ENCODE measurements around the gene E2F4. TPM values are rescaled to one million over a fixed set of nuclear protein-coding genes. Genes with fewer than 3 reads are reported as not detected.

E2F4 gene
- total and polyA plus RNA-seq, 9 of the 15 experiments (the other 6 are each of a cell fraction or from before 2014, with no cell fraction given) = 9.7 to 139 (median 106) TPM

- TF ChIP-seq, protein P1, sequence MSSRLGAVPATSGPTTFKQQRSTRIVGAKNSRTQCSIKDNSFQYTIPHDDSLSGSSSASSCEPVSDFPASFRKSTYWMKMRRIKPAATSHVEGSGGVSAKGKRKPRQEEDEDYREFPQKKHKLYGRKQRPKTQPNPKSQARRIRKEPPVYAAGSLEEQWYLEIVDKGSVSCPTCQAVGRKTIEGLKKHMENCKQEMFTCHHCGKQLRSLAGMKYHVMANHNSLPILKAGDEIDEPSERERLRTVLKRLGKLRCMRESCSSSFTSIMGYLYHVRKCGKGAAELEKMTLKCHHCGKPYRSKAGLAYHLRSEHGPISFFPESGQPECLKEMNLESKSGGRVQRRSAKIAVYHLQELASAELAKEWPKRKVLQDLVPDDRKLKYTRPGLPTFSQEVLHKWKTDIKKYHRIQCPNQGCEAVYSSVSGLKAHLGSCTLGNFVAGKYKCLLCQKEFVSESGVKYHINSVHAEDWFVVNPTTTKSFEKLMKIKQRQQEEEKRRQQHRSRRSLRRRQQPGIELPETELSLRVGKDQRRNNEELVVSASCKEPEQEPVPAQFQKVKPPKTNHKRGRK (tag; IDR thresholded peaks at IDR 0.05) = no peak
- no peak for TF ChIP-seq ETV5 (CRISPR knock-in tag; IDR thresholded peaks at IDR 0.05; ENCODE audit: low read depth)
- TF ChIP-seq POLR2AphosphoS2 (IDR thresholded peaks at IDR 0.05; ENCODE audit: low read length) = no peak
- TF ChIP-seq CBX5 (IDR thresholded peaks at IDR 0.05; ENCODE audit: borderline replicate concordance, low read depth) = no peak
- TF ChIP-seq, protein P2, sequence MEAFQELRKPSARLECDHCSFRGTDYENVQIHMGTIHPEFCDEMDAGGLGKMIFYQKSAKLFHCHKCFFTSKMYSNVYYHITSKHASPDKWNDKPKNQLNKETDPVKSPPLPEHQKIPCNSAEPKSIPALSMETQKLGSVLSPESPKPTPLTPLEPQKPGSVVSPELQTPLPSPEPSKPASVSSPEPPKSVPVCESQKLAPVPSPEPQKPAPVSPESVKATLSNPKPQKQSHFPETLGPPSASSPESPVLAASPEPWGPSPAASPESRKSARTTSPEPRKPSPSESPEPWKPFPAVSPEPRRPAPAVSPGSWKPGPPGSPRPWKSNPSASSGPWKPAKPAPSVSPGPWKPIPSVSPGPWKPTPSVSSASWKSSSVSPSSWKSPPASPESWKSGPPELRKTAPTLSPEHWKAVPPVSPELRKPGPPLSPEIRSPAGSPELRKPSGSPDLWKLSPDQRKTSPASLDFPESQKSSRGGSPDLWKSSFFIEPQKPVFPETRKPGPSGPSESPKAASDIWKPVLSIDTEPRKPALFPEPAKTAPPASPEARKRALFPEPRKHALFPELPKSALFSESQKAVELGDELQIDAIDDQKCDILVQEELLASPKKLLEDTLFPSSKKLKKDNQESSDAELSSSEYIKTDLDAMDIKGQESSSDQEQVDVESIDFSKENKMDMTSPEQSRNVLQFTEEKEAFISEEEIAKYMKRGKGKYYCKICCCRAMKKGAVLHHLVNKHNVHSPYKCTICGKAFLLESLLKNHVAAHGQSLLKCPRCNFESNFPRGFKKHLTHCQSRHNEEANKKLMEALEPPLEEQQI (IDR thresholded peaks at IDR 0.05) = no peak
- no peak for TF ChIP-seq ZNF77 (CRISPR knock-in tag; IDR thresholded peaks at IDR 0.05)
Measured at GRCh38 chr16:67233596-67233995, 41.6 kb downstream of the E2F4 start (continued).

- Histone ChIP-seq H2AFZ (ENCODE audit: low read depth, low read length) (no peak overlapping the region), H3K4me1 (replicated peaks in 1 of 2; ENCODE audit: control insufficient read depth in 2 of 2, insufficient read depth in 2 of 2, low read length in 2 of 2) (peaks cover 8 to 26% of the 10 kb centered on the region in 2 experiments; a peak in 4 of 5 replicates), H4K20me1 (replicated peaks; ENCODE audit: control insufficient read depth, insufficient read depth, low read length) (peaks cover 4% of the 10 kb centered on the region), H3K4me2 (ENCODE audit: insufficient read depth, low read length) (no peak overlapping the region), H3K27ac (ENCODE audit: extremely low read depth, low read depth, low read length) (no peak overlapping the region), H3K27me3 (ENCODE audit: control insufficient read depth in 2 of 2, insufficient read depth in 2 of 2, low read length in 2 of 2) (no peaks in the 10 kb centered on the region), H3K9me3 (replicated peaks; ENCODE audit: control insufficient read depth, insufficient read depth, low read depth, low read length) (no peaks in the 10 kb centered on the region), H3K79me2 (ENCODE audit: control insufficient read depth, insufficient read depth, low read length) (peaks cover 7% of the 10 kb centered on the region; the same call in 2 of the 3 replicates), H3K36me3 (ENCODE audit: control insufficient read depth, insufficient read depth, low read length) (peaks cover 93% of the 10 kb centered on the region; the same call in 2 of the 3 replicates), H3K4me3 (no peak overlapping the region), H3K9me1 (ENCODE audit: control insufficient read depth, insufficient read depth, low read length) (no peaks in the 10 kb centered on the region), H3K9ac (ENCODE audit: insufficient read depth in 1 of 2, low read depth in 2 of 2, low read length in 2 of 2) (peak overlapping the region in 1 of 2 experiments; percentile 43; a peak in 1 of 4 replicates)
- no peak for FAIRE-seq
- in situ Hi-C loops (cut with MboI) = no loop called here
- no peak for ATAC-seq
- ChIA-PET POLR2A (no interaction called here), CTCF (ENCODE audit: low intra/inter-chr PET ratio) (no interaction called here)
- no peak for DNase-seq (ENCODE audit: extremely low read depth in 1 of 4, low spot score in 3 of 4)
- 95% methylated on average over 9 of the region's 10 CpGs for WGBS (ENCODE audit: insufficient coverage, low coverage, missing lambda C conversion rate)
- intact Hi-C loops (cut with micrococcal nuclease) = no loop called here
- no TSS peak for BruUV-seq (replicated peaks)
- TF ChIP-seq POLR2G (IDR thresholded peaks at IDR 0.05; ENCODE audit: low read depth, low read length) (peak; percentile 65), ATF1 (CRISPR knock-in tag; IDR thresholded peaks at IDR 0.05) (no peak), ATF1 (tag; IDR thresholded peaks at IDR 0.05) (no peak), ILF3 (IDR thresholded peaks at IDR 0.05; ENCODE audit: borderline replicate concordance) (no peak), RBFOX2 (IDR thresholded peaks at IDR 0.05; ENCODE audit: low read depth, low read length) (peak; percentile 45; the same call in 1 of the 2 replicates), ARID3A (IDR thresholded peaks at IDR 0.05; ENCODE audit: borderline replicate concordance, low read depth, low read length) (no peak)
- TF ChIP-seq, protein P3, sequence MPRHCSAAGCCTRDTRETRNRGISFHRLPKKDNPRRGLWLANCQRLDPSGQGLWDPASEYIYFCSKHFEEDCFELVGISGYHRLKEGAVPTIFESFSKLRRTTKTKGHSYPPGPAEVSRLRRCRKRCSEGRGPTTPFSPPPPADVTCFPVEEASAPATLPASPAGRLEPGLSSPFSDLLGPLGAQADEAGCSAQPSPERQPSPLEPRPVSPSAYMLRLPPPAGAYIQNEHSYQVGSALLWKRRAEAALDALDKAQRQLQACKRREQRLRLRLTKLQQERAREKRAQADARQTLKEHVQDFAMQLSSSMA (CRISPR knock-in tag; IDR thresholded peaks at IDR 0.05) = no peak
- TF ChIP-seq, protein P4, sequence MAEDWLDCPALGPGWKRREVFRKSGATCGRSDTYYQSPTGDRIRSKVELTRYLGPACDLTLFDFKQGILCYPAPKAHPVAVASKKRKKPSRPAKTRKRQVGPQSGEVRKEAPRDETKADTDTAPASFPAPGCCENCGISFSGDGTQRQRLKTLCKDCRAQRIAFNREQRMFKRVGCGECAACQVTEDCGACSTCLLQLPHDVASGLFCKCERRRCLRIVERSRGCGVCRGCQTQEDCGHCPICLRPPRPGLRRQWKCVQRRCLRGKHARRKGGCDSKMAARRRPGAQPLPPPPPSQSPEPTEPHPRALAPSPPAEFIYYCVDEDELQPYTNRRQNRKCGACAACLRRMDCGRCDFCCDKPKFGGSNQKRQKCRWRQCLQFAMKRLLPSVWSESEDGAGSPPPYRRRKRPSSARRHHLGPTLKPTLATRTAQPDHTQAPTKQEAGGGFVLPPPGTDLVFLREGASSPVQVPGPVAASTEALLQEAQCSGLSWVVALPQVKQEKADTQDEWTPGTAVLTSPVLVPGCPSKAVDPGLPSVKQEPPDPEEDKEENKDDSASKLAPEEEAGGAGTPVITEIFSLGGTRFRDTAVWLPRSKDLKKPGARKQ (CRISPR knock-in tag; IDR thresholded peaks at IDR 0.05) = no peak
Measured at GRCh38 chr16:67234180-67234597, 42.2 kb downstream of the E2F4 start.
